Muscle of back (tissue), 11 donors: ENCODE results near the gene TRMT2A. TPM values are rescaled to one million over a fixed set of nuclear protein-coding genes. Genes with fewer than 3 reads are reported as not detected.

Experiments
- DNase-seq, 3 donors: peaks; one replicate each; pipeline versions ENCODE4 v3.0.0 to v3.0.0-alpha.2; 2013
- polyA plus RNA-seq, 10 donors: library from polyadenylated mRNA; unstranded; fragments of 120-200 nt; gene quantifications; one replicate each; pipeline ENCODE4 v1.2.1, GENCODE V29; 2013; ENCODE audit not compliant: insufficient read length in 10 of 10

The TRMT2A gene
- polyA plus RNA-seq, 10 donors, result 24.8 to 50.8 (median 40.5) TPM

GRCh38 chr22:20065896-20066616, 51.0 kb downstream of the TRMT2A start:
- DNase-seq, result no peak

GRCh38 chr22:20064545-20065262, 52.3 kb downstream of the TRMT2A start:
- DNase-seq, result no peak

DNA sequence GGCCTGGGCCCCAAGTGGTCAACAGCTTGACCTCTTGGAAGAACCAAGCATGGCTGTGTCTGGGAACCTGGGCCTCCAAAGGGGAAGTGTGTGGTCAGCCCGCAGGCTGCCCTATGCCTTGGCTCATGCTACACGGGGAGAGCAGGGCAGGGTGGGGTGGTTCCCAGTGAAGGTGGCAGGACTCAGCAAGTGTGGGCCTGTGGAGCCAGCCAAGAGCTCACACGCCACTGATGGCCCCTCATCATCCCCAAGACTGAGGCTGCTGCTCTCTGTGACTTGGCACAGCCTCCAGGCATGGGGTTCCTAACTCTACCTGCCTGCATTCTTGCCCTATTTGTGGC, 52.9 kb downstream of the TRMT2A start:
- no peak for DNase-seq

GRCh38 chr22:20063271-20064139, 53.5 kb downstream of the TRMT2A start:
- no peak for DNase-seq

DNA sequence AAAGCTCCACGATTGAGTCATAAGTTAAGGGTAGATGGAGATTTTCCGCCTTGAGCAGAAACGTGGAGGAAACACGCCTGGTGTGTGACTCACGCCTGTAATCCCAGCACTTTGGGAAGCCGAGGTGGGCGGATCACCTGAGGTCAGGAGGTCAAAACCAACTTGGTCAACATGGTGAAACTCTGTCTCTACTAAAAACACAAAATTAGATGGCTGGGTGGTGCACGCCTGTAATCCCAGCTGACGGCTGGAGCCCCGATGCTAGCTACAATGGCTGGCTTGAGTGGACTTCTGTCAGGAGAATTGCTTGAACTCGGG, 54.3 kb downstream of the TRMT2A start:
- DNase-seq, result no peak

GRCh38 chr22:20062043-20062765, 54.8 kb downstream of the TRMT2A start:
- DNase-seq, result no peak

Other genes with a start within 250 kb of the TRMT2A start
- gene COMT, start 175.5 kb downstream of the TRMT2A start, polyA plus RNA-seq, result 10 to 100 TPM; 56.2 to 83.9 (median 69.6) TPM
- 10 to 100 TPM; 13.0 to 19.2 (median 15.0) TPM for gene TXNRD2, start 175.4 kb downstream of the TRMT2A start, polyA plus RNA-seq
- 10 to 100 TPM; 40.6 to 96.0 (median 79.9) TPM for gene ARVCF, start 100.4 kb downstream of the TRMT2A start, polyA plus RNA-seq
- gene TANGO2, start 96.1 kb downstream of the TRMT2A start, polyA plus RNA-seq, result 10 to 100 TPM in 5 of 10 donors, 1 to 10 TPM in 5; 7.5 to 11.8 (median 9.6) TPM
- gene DGCR8, start 37.0 kb downstream of the TRMT2A start, polyA plus RNA-seq, result 10 to 100 TPM; 29.1 to 47.4 (median 38.7) TPM
- 100 to 1,000 TPM in 8 of 10 donors, 10 to 100 TPM in 2; 97.4 to 131 (median 105) TPM for gene RANBP1, start 1.1 kb downstream of the TRMT2A start, polyA plus RNA-seq
- gene ZDHHC8, start 14.6 kb upstream of the TRMT2A start, polyA plus RNA-seq, result 10 to 100 TPM; 33.2 to 47.4 (median 39.2) TPM
- gene CCDC188, start 33.8 kb upstream of the TRMT2A start, polyA plus RNA-seq, result 1 to 10 TPM in 7 of 10 donors, under 1 TPM in 3; 0.79 to 2.3 (median 1.2) TPM
- gene RTN4R, start 151.1 kb upstream of the TRMT2A start, polyA plus RNA-seq, result 10 to 100 TPM in 5 of 10 donors, 1 to 10 TPM in 5; 6.3 to 13.1 (median 10.9) TPM
- gene DGCR6L, start 202.8 kb upstream of the TRMT2A start, polyA plus RNA-seq, result 100 to 1,000 TPM in 1 of 10 donors, 10 to 100 TPM in 9; 37.7 to 101 (median 55.8) TPM